GM23338 (cell line): ENCODE data around the gene APP. TPM values are rescaled to one million over a fixed set of nuclear protein-coding genes. Genes with fewer than 3 reads are reported as not detected.

Experiments
- ATAC-seq: fragments of 200-7000 bp; cut with Tn5 transposase; 3 replicates; pipeline ENCODE4 v1.9.1; 2020
- DNase-seq: peaks from one replicate; pipeline ENCODE4 v3.0.0-alpha.2; 2015; ENCODE audit warnings: low spot score
- H2AFZ ChIP-seq: fragments of 200-600 bp; sonication (generic); 2 replicates; pipeline ENCODE4 v1.8.0; 2016; ENCODE audit warnings: antibody characterized with exemption, mild to moderate bottlenecking, moderate library complexity
- H3F3A ChIP-seq: fragments of 200-600 bp; sonication (generic); replicated peaks from 2 replicates; pipeline ENCODE4 v1.8.0; 2017; ENCODE audit warnings: antibody characterized with exemption, mixed run types, low read depth
- H3K27ac ChIP-seq: fragments of 200-600 bp; sonication (generic); 2 replicates; pipeline ENCODE4 v1.6.1; 2016; ENCODE audit warnings: low read depth
- H3K27me3 ChIP-seq: fragments of 200-600 bp; sonication (generic); 2 replicates; pipeline ENCODE4 v1.8.0; 2016; ENCODE audit warnings: mild to moderate bottlenecking, mixed run types, moderate library complexity; ENCODE audit not compliant: insufficient read depth
- H3K36me3 ChIP-seq: fragments of 200-600 bp; sonication (generic); 2 replicates; pipeline ENCODE4 v1.8.0; 2016; ENCODE audit warnings: mild to moderate bottlenecking; ENCODE audit not compliant: insufficient read depth
- H3K4me1 ChIP-seq: fragments of 200-600 bp; sonication (generic); 2 replicates; pipeline ENCODE4 v1.8.0; 2016; ENCODE audit warnings: mild to moderate bottlenecking, moderate library complexity; ENCODE audit not compliant: insufficient read depth
- H3K4me2 ChIP-seq: fragments of 200-600 bp; sonication (generic); 2 replicates; pipeline ENCODE4 v1.7.1; 2017; ENCODE audit warnings: mixed run types
- H3K4me3 ChIP-seq: fragments of 200-600 bp; sonication (generic); 2 replicates; pipeline ENCODE4 v1.6.1; 2016; ENCODE audit warnings: mixed run types
- H3K79me2 ChIP-seq: fragments of 200-600 bp; sonication (generic); replicated peaks from 2 replicates; pipeline ENCODE4 v1.8.0; 2017; ENCODE audit warnings: mild to moderate bottlenecking; ENCODE audit not compliant: insufficient read depth
- H3K9me2 ChIP-seq: fragments of 200-600 bp; sonication (generic); 2 replicates; pipeline ENCODE4 v1.8.0; 2017; ENCODE audit not compliant: insufficient read depth
- H4K20me1 ChIP-seq: fragments of 200-600 bp; sonication (generic); replicated peaks from 2 replicates; pipeline ENCODE4 v1.8.0; 2017; ENCODE audit warnings: mild to moderate bottlenecking; ENCODE audit not compliant: insufficient read depth
- H3K27ac Mint-ChIP-seq: 2 replicates; pipeline ENCODE4 v1.8.0; 2020; ENCODE audit warnings: inconsistent platforms, mild to moderate bottlenecking, moderate library complexity, mixed read lengths
- H3K27me3 Mint-ChIP-seq: 3 replicates; pipeline ENCODE4 v1.8.0; 2022; ENCODE audit warnings: low read depth, mild to moderate bottlenecking, moderate library complexity, mixed read lengths, inconsistent platforms; ENCODE audit not compliant: insufficient read depth, poor library complexity
- H3K36me3 Mint-ChIP-seq: 3 replicates; pipeline ENCODE4 v1.8.0; 2021; ENCODE audit warnings: low read depth, mild to moderate bottlenecking, inconsistent platforms, moderate library complexity, mixed read lengths
- H3K4me1 Mint-ChIP-seq: 3 replicates; pipeline ENCODE4 v1.8.0; 2020; ENCODE audit warnings: mild to moderate bottlenecking, inconsistent platforms, mixed read lengths
- H3K4me3 Mint-ChIP-seq: 3 replicates; pipeline ENCODE4 v1.8.0; 2021; ENCODE audit warnings: moderate library complexity, mild to moderate bottlenecking, inconsistent platforms, mixed read lengths
- H3K9me3 Mint-ChIP-seq: 3 replicates; pipeline ENCODE4 v1.8.0; 2020; ENCODE audit warnings: moderate library complexity, mild to moderate bottlenecking, inconsistent platforms, mixed read lengths
- EZH2 ChIP-seq: fragments of 200-600 bp; sonication (generic); IDR thresholded peaks from one replicate; pipeline ENCODE4 v1.8.0; 2017; ENCODE audit warnings: antibody characterized with exemption, mild to moderate bottlenecking, low read depth; ENCODE audit not compliant: unreplicated experiment
- JUNB ChIP-seq: IDR thresholded peaks from one replicate; pipeline ENCODE4 v1.6.1; 2016; ENCODE audit warnings: antibody characterized with exemption; ENCODE audit not compliant: unreplicated experiment
- POLR2AphosphoS5 ChIP-seq: IDR thresholded peaks from 2 replicates; pipeline ENCODE4 v1.6.1; 2016; ENCODE audit warnings: antibody characterized with exemption, low read depth
- REST ChIP-seq: IDR thresholded peaks from one replicate; pipeline ENCODE4 v1.6.1; 2018; ENCODE audit warnings: antibody characterized with exemption; ENCODE audit not compliant: unreplicated experiment
- STAT1 ChIP-seq: IDR thresholded peaks from one replicate; pipeline ENCODE4 v1.6.1; 2016; ENCODE audit warnings: antibody characterized with exemption; ENCODE audit not compliant: unreplicated experiment
- ZNF114 ChIP-seq: fragments of 250-450 bp; sonication (Bioruptor Pico); IDR thresholded peaks from 2 replicates; pipeline ENCODE4 v1.5.0; 2020; ENCODE audit warnings: mild to moderate bottlenecking, moderate library complexity
- polyA plus RNA-seq: library from polyadenylated mRNA; unstranded; fragments of >200 nt; fragmentation: Nextera tagmentation; extraction: Ambion mirVana; gene quantifications from 2 replicates; pipeline ENCODE4 v1.2.1, GENCODE V29; 2016
- total RNA-seq: library from RNA; depleted of rRNA; stranded (reverse); fragments of >200 nt; shearing (Covaris generic); gene quantifications from 2 replicates; pipeline ENCODE4 v1.2.3, GENCODE V29; 2014
- TF ChIP-seq, protein P1 (sequence below), 2 experiments: fragments of 200-600 bp in 1 of 2; sonication (generic) in 1 of 2; conservative IDR thresholded peaks; 2 replicates each; pipeline versions ENCODE4 v1.5.1 to v1.6.1; 2016 to 2017; ENCODE audit warnings: antibody characterized with exemption in 2 of 2, low read depth in 2 of 2, mild to moderate bottlenecking in 2 of 2, moderate library complexity in 1 of 2

The APP gene
- total and polyA plus RNA-seq, 2 experiments from 2014 or later = 69.4 to 444 TPM

- H4K20me1 ChIP-seq = no peaks in the 10 kb centered on the region
Observed at GRCh38 chr21:25863747-25864146, 306.8 kb downstream of the APP start.

DNA sequence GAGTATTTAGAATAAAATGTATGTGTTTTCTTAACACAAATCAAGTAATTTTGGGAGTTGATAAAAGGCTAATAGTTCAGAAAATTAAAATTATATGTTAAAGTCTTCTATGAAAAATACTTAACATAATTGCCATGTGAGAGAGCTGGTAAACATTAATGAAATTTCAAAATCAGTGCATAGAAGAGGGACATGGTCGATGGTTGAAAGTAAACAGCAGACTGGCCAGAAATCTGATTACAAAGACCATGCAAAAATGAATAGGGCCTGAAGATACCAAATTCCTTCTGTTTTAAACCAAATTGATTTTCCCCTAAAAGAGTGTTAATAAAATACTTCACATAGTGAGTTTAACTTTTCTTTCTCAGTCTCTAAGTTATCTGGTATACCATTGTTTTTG is 307.5 kb downstream of the APP start:
- Histone ChIP-seq H3K36me3 (no peaks in the 10 kb centered on the region), H3K27ac (no peak overlapping the region), H3F3A (no peaks in the 10 kb centered on the region), H3K4me3 (no peak overlapping the region), H2AFZ (no peak overlapping the region), H3K79me2 (no peaks in the 10 kb centered on the region), H4K20me1 (no peaks in the 10 kb centered on the region), H3K4me1 (no peaks in the 10 kb centered on the region), H3K27me3 (no peaks in the 10 kb centered on the region), H3K9me2 (no peaks in the 10 kb centered on the region), H3K4me2 (no peak overlapping the region)
- DNase-seq (no peak), ATAC-seq (no peak)
- H3K27me3 Mint-ChIP-seq = peaks cover 3% of the 10 kb centered on the region
- H3K4me1 Mint-ChIP-seq = peaks cover 11% of the 10 kb centered on the region; the same call in 2 of the 3 replicates
- H3K9me3 Mint-ChIP-seq = no peaks in the 10 kb centered on the region
- H3K4me3 Mint-ChIP-seq = no peak overlapping the region
- H3K36me3 Mint-ChIP-seq = no peaks in the 10 kb centered on the region
- TF ChIP-seq, protein P1, sequence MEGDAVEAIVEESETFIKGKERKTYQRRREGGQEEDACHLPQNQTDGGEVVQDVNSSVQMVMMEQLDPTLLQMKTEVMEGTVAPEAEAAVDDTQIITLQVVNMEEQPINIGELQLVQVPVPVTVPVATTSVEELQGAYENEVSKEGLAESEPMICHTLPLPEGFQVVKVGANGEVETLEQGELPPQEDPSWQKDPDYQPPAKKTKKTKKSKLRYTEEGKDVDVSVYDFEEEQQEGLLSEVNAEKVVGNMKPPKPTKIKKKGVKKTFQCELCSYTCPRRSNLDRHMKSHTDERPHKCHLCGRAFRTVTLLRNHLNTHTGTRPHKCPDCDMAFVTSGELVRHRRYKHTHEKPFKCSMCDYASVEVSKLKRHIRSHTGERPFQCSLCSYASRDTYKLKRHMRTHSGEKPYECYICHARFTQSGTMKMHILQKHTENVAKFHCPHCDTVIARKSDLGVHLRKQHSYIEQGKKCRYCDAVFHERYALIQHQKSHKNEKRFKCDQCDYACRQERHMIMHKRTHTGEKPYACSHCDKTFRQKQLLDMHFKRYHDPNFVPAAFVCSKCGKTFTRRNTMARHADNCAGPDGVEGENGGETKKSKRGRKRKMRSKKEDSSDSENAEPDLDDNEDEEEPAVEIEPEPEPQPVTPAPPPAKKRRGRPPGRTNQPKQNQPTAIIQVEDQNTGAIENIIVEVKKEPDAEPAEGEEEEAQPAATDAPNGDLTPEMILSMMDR (conservative IDR thresholded peaks at IDR 0.05; ENCODE audit: low read depth in 2 of 2) = no peak
- TF ChIP-seq STAT1 (no peak), REST (no peak), EZH2 (no peak), JUNB (no peak)
- H3K27ac Mint-ChIP-seq = no peak overlapping the region

More at GRCh38 chr21:25863747-25864146, 306.8 kb downstream of the APP start:
- Mint-ChIP-seq H3K4me1 (peaks cover 11% of the 10 kb centered on the region; the same call in 2 of the 3 replicates), H3K27ac (no peak overlapping the region), H3K9me3 (no peaks in the 10 kb centered on the region), H3K27me3 (peaks cover 3% of the 10 kb centered on the region), H3K4me3 (no peak overlapping the region), H3K36me3 (no peaks in the 10 kb centered on the region)
- Histone ChIP-seq H3K79me2 (no peaks in the 10 kb centered on the region), H3F3A (no peaks in the 10 kb centered on the region), H3K36me3 (no peaks in the 10 kb centered on the region), H3K27ac (no peak overlapping the region), H3K4me2 (no peak overlapping the region), H3K27me3 (no peaks in the 10 kb centered on the region), H2AFZ (no peak overlapping the region), H3K4me3 (no peak overlapping the region), H3K9me2 (no peaks in the 10 kb centered on the region), H3K4me1 (no peaks in the 10 kb centered on the region)
- TF ChIP-seq POLR2AphosphoS5 = no peak
- TF ChIP-seq ZNF114 (CRISPR knock-in tag) = no peak
- no peak for TF ChIP-seq STAT1
- no peak for DNase-seq
- no peak for ATAC-seq
